MM.1S (cell line): ENCODE data around the gene IFITM5.
"Not testable (repeated sequence)": the region's sequence is repeated elsewhere in the genome, so short reads cannot be mapped to it uniquely, and the experiment has no call there.

ENCODE experiments used
- DNase-seq: peaks from one replicate; pipeline ENCODE4 v3.0.0-alpha.2; 2015
- H2AFZ ChIP-seq: fragments of 300-600 bp; sonication (generic); 2 replicates; pipeline ENCODE4 v1.6.0; 2016; ENCODE audit warnings: antibody characterized with exemption, low read length
- H3F3A ChIP-seq: fragments of 300-600 bp; sonication (generic); 2 replicates; pipeline ENCODE4 v1.6.1; 2016; ENCODE audit warnings: mild to moderate bottlenecking, antibody characterized with exemption, low read length, moderate library complexity, mixed read lengths; ENCODE audit not compliant: insufficient read depth
- H3K27ac ChIP-seq: fragments of 300-600 bp; sonication (generic); 2 replicates; pipeline ENCODE4 v1.5.1; 2016; ENCODE audit warnings: mild to moderate bottlenecking, low read length
- H3K27me3 ChIP-seq: fragments of 300-600 bp; sonication (generic); replicated peaks from 2 replicates; pipeline ENCODE4 v1.6.0; 2016; ENCODE audit warnings: low read length; ENCODE audit not compliant: insufficient read depth
- H3K36me3 ChIP-seq: fragments of 300-600 bp; sonication (generic); replicated peaks from 2 replicates; pipeline ENCODE4 v1.6.1; 2016; ENCODE audit warnings: mild to moderate bottlenecking, low read length, mixed read lengths; ENCODE audit not compliant: insufficient read depth
- H3K4me1 ChIP-seq: fragments of 300-600 bp; sonication (generic); 2 replicates; pipeline ENCODE4 v1.6.1; 2016; ENCODE audit warnings: low read length, mixed read lengths
- H3K4me2 ChIP-seq: fragments of 300-600 bp; sonication (generic); 2 replicates; pipeline ENCODE4 v1.6.0; 2016; ENCODE audit warnings: low read depth, low read length
- H3K4me3 ChIP-seq: fragments of 300-600 bp; sonication (generic); 2 replicates; pipeline ENCODE4 v1.5.1; 2016; ENCODE audit warnings: low read length, mixed read lengths
- H3K79me2 ChIP-seq: fragments of 300-600 bp; sonication (generic); 2 replicates; pipeline ENCODE4 v1.6.1; 2016; ENCODE audit warnings: mixed run types, low read length, mixed read lengths
- H3K9ac ChIP-seq: fragments of 300-600 bp; sonication (generic); 2 replicates; pipeline ENCODE4 v1.6.1; 2016; ENCODE audit warnings: low read length, mixed read lengths
- H3K9me2 ChIP-seq: fragments of 300-600 bp; sonication (generic); replicated peaks from 2 replicates; pipeline ENCODE4 v1.6.1; 2016; ENCODE audit warnings: mild to moderate bottlenecking, low read length, mixed read lengths; ENCODE audit not compliant: insufficient read depth
- H3K9me3 ChIP-seq: fragments of 300-600 bp; sonication (generic); replicated peaks from 2 replicates; pipeline ENCODE4 v1.6.1; 2016; ENCODE audit warnings: mild to moderate bottlenecking, low read length, mixed read lengths; ENCODE audit not compliant: insufficient read depth
- H4K20me1 ChIP-seq: fragments of 300-600 bp; sonication (generic); 2 replicates; pipeline ENCODE4 v1.6.1; 2016; ENCODE audit warnings: mild to moderate bottlenecking, low read length, moderate library complexity, mixed read lengths; ENCODE audit not compliant: insufficient read depth
- CTCF ChIP-seq: fragments of 300-600 bp; sonication (generic); IDR thresholded peaks from 2 replicates; pipeline ENCODE4 v1.5.1; 2016; ENCODE audit warnings: antibody characterized with exemption, low read length, mixed read lengths
- EZH2 ChIP-seq: fragments of 300-600 bp; sonication (generic); optimal IDR thresholded peaks from 2 replicates; pipeline ENCODE3; 2017; ENCODE audit warnings: low read depth, mild to moderate bottlenecking, antibody characterized with exemption, low read length, mixed read lengths
- EZH2phosphoT487 ChIP-seq: fragments of 300-600 bp; sonication (generic); IDR thresholded peaks from 2 replicates; pipeline ENCODE4 v1.6.1; 2018; ENCODE audit warnings: antibody characterized with exemption, low read length

IFITM5 gene

GRCh38 chr11:313787-314553 lies 14.6 kb upstream of the IFITM5 start, which contains the start of gene IFITM1:
TSS of gene IFITM1 (plus strand) at chr11:314040. CDS start at chr11:314171, 131 bp downstream.
- Histone ChIP-seq H3K9me2 (no peaks in the 10 kb centered on the region), H3K4me3 (peak within 1 kb of the TSS; percentile 9; the same call in 1 of the 2 replicates), H3K27ac (no peak within 1 kb of the TSS), H3K27me3 (peaks cover 61% of the 10 kb centered on the region), H3K4me1 (peaks cover 14% of the 10 kb centered on the region), H2AFZ (no peak within 1 kb of the TSS), H3K79me2 (no peaks in the 10 kb centered on the region), H3K4me2 (peak within 1 kb of the TSS; percentile 57), H3F3A (no peaks in the 10 kb centered on the region), H4K20me1 (no peaks in the 10 kb centered on the region), H3K9me3 (no peaks in the 10 kb centered on the region), H3K36me3 (no peaks in the 10 kb centered on the region), H3K9ac (no peak within 1 kb of the TSS)
- peak; percentile 55 for DNase-seq
- TF ChIP-seq EZH2 (no peak), EZH2phosphoT487 (no peak), CTCF (no peak)

DNA sequence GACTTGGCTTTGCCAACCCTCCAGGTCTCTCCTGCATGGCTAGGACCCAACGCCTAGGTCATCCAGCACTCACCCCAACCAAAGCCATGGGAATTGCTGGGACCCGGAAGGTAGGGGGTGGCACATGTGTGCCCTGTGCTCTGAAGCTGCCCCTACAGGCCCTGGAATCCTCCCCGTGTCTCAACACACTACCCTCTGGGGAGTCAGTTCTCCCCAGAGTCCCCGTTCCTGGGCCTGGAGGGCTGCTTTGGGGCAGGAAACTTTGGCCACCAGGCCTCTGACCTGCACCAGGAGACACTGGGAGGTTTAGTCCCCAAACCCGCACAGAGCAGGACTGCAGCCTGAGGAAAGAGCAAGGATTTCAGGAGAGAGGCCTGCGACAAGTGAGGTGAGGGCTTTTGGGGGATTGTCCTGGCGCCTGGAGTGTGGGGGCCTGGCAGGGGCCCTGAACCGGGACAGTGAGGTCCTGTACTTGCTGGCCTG lies 14.0 kb upstream of the IFITM5 start:
- Histone ChIP-seq H3K4me1 (peaks cover 14% of the 10 kb centered on the region), H3K36me3 (no peaks in the 10 kb centered on the region), H3K9ac (no peak overlapping the region), H3K9me3 (no peaks in the 10 kb centered on the region), H4K20me1 (no peaks in the 10 kb centered on the region), H3F3A (no peaks in the 10 kb centered on the region), H3K4me3 (0 out of 2 replicates have a peak overlapping the region, but pooled peaks have one; percentile 9), H2AFZ (no peak overlapping the region), H3K79me2 (no peaks in the 10 kb centered on the region), H3K27me3 (peaks cover 62% of the 10 kb centered on the region), H3K27ac (no peak overlapping the region), H3K4me2 (peak overlapping the region; percentile 57), H3K9me2 (no peaks in the 10 kb centered on the region)
- TF ChIP-seq EZH2phosphoT487 (no peak), EZH2 (no peak), CTCF (no peak)
- no peak for DNase-seq

GRCh38 chr11:312092-312816 lies 12.9 kb upstream of the IFITM5 start:
- Histone ChIP-seq H3K27me3 (peaks cover 61% of the 10 kb centered on the region), H3K4me3 (no peak overlapping the region), H3K9me2 (no peaks in the 10 kb centered on the region), H3F3A (no peaks in the 10 kb centered on the region), H4K20me1 (no peaks in the 10 kb centered on the region), H2AFZ (no peak overlapping the region), H3K79me2 (no peaks in the 10 kb centered on the region), H3K36me3 (no peaks in the 10 kb centered on the region), H3K4me1 (peaks cover 14% of the 10 kb centered on the region), H3K27ac (no peak overlapping the region), H3K9ac (no peak overlapping the region), H3K4me2 (no peak overlapping the region), H3K9me3 (no peaks in the 10 kb centered on the region)
- DNase-seq = no peak
- TF ChIP-seq CTCF = no peak
- TF ChIP-seq EZH2 = no peak
- no peak for TF ChIP-seq EZH2phosphoT487

DNA sequence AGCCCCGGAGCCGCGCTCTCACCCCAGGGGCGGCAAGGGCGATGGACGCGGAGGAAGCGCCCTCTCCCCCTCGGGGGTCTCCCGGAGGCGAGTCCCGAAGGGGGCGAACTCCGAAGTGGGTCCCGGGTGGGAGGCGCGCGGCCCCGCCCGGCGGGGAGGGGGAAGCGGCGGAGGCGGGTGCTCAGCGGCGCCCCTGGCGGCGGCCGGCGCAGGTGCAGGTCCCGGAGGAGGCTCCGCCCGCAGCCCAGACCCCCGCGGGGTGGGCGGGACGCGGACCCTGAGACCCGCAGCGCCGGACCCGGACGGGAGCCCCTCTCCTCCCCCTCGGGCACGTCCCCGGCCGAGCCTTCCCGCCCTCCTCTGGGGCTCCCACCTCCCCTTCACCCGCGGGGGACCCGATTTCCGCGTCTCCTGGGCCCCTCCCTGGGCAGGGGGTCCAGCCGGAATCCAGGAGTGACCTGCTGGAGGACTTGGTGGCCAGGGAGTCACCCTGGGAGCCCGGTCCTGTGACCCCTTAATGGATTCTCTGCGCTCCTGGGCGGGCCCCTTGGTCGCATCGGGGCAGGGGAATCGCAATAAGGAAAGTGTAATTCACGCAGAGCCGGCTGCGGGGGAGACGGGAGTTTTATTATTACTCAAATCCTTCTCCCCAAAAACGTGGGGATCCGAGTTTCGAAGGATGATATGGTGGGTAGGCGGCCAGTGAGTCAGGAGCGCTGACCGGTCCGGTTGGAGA lies 11.9 kb upstream of the IFITM5 start:
- H3K9ac ChIP-seq = not testable (repeated sequence)

More for the DNA sequence above, 11.9 kb upstream of the IFITM5 start:
- not testable (repeated sequence) for DNase-seq, H3K4me2 ChIP-seq, H3K36me3 ChIP-seq, H3K9me3 ChIP-seq, H2AFZ ChIP-seq, H3F3A ChIP-seq, H3K4me3 ChIP-seq, H4K20me1 ChIP-seq, H3K9me2 ChIP-seq, H3K79me2 ChIP-seq, H3K27ac ChIP-seq
- Histone ChIP-seq H3K4me1 (peaks cover 14% of the 10 kb centered on the region), H3K27me3 (peaks cover 61% of the 10 kb centered on the region)
